MCF 10A (cell line): ENCODE data around the gene GNG7. TPM values are rescaled to one million over a fixed set of nuclear protein-coding genes. Genes with fewer than 3 reads are reported as not detected.
"Not testable (repeated sequence)": the region's sequence is repeated elsewhere in the genome, so short reads cannot be mapped to it uniquely, and the experiment has no call there.

Experiments used
- BruUV-seq: library from RNA; stranded (reverse); fragments of 400-500 nt; replicated peaks from 2 replicates; lab custom pipeline; 2021; lab: Mats Ljungman, UMichigan
- CTCF ChIA-PET: fragments of 300-600 bp; sonication (Branson Sonifier 250); formaldehyde crosslinking; extraction: SDS; loops from one replicate; lab custom pipeline; 2021; ENCODE audit warnings: antibody characterized with exemption, inconsistent platforms; lab: Yijun Ruan, JAX
- POLR2A ChIA-PET: fragments of 300-600, 350-650 bp; sonication (Branson Sonifier 250); formaldehyde crosslinking; extraction: SDS; loops from one replicate; lab custom pipeline; 2020; ENCODE audit warnings: antibody characterized with exemption, inconsistent platforms; lab: Yijun Ruan, JAX
- DNase-seq: peaks from one replicate; pipeline ENCODE4 v3.0.0-alpha.2; 2018; ENCODE audit not compliant: unreplicated experiment
- H3K27ac Mint-ChIP-seq: one replicate; pipeline ENCODE4 v1.8.0; 2022; ENCODE audit warnings: mild to moderate bottlenecking, low read depth, mixed read lengths; ENCODE audit not compliant: unreplicated experiment
- H3K27me3 Mint-ChIP-seq: one replicate; pipeline ENCODE4 v1.8.0; 2022; ENCODE audit warnings: mixed read lengths; ENCODE audit not compliant: insufficient read depth, unreplicated experiment
- H3K36me3 Mint-ChIP-seq: one replicate; pipeline ENCODE4 v1.8.0; 2022; ENCODE audit warnings: mild to moderate bottlenecking, moderate library complexity, mixed read lengths; ENCODE audit not compliant: insufficient read depth, unreplicated experiment
- H3K4me1 Mint-ChIP-seq: one replicate; pipeline ENCODE4 v1.8.0; 2022; ENCODE audit warnings: mixed read lengths; ENCODE audit not compliant: insufficient read depth, unreplicated experiment
- H3K4me3 Mint-ChIP-seq: one replicate; pipeline ENCODE4 v1.8.0; 2022; ENCODE audit warnings: mild to moderate bottlenecking, moderate library complexity, mixed read lengths; ENCODE audit not compliant: unreplicated experiment
- H3K9me3 Mint-ChIP-seq: one replicate; pipeline ENCODE4 v1.8.0; 2022; ENCODE audit warnings: mixed read lengths; ENCODE audit not compliant: unreplicated experiment
- intact Hi-C: fragments of 100-400 bp; cut with micrococcal nuclease; formaldehyde crosslinking; loops from 2 replicates; pipeline ENCODE4 v1.14.1; 2022
- total RNA-seq: library from RNA; stranded (reverse); gene quantifications from 2 replicates; pipeline ENCODE4 v1.2.3, GENCODE V29; 2022
- TF ChIP-seq, protein P1 (sequence below): fragments of 200-600 bp; IDR thresholded peaks from one replicate; pipeline ENCODE4 v1.8.0; 2022; ENCODE audit warnings: antibody characterized with exemption, mild to moderate bottlenecking; ENCODE audit not compliant: unreplicated experiment

Gene GNG7
- total RNA-seq, 1 experiment from 2014 or later = 0.51 TPM

DNA sequence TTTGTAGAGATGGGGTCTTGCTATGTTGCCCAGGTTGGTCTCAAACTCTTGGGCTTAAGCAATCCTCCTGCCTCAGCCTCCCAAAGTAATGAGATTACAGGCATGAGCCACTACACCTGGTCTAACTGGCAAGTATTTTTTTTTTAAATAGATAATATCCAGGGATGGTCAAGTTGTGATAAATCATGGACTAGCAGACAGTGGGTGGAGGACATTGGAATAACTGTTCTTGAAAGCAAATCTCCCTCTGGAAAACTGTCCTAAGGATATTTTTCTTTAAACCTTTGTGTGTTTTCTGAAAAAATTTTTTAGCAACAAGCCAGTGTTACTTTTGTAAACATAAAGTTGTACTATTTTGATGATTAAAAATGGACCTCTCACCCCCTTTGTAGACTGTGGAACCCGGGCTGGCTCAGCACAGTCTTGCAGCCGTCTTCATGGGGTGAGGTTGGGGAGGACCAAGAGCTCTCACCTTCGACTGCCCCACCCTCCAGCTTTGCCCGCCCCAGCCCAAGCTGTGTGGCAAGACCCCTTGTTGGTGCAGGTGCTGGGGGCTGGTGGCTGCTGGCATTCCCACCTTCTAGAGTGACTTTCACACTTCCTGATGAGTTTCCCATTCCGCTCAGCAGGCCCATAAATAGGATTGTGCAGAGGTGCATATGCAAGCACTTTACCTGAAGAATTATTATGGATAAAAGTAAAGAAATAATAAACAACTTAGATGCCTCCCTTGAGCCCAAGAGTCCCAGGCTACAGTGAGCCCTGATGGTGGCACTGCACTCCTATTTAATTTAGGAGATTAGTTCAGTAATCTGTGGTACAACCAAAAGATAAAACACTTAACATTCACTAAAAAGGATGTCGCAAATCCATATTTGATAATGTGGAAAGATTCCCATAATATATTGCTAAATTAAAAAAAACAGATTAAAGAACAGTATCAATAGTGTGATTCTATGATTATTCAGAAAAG, 119.2 kb downstream of the GNG7 start:
- CTCF ChIA-PET = interaction anchor here (0.6 to 5.0 kb wide), 3 partner anchors 53 to 106 kb away, joined by 3 to 36 read pairs (median 3); partner anchors contain the start of gene GADD45B
- POLR2A ChIA-PET = interaction anchor here (0.6 to 1.7 kb wide), 3 partner anchors 32 to 107 kb away, joined by 3 to 5 read pairs (median 3); partner anchors contain the start of gene GADD45B
- Mint-ChIP-seq H3K4me1 (no peaks in the 10 kb centered on the region), H3K4me3 (no peak overlapping the region), H3K9me3 (no peaks in the 10 kb centered on the region), H3K27ac (no peak overlapping the region), H3K36me3 (no peaks in the 10 kb centered on the region), H3K27me3 (no peaks in the 10 kb centered on the region)
- intact Hi-C loops = no loop called here
- no peak for DNase-seq
- no TSS peak for BruUV-seq
- TF ChIP-seq, protein P1, sequence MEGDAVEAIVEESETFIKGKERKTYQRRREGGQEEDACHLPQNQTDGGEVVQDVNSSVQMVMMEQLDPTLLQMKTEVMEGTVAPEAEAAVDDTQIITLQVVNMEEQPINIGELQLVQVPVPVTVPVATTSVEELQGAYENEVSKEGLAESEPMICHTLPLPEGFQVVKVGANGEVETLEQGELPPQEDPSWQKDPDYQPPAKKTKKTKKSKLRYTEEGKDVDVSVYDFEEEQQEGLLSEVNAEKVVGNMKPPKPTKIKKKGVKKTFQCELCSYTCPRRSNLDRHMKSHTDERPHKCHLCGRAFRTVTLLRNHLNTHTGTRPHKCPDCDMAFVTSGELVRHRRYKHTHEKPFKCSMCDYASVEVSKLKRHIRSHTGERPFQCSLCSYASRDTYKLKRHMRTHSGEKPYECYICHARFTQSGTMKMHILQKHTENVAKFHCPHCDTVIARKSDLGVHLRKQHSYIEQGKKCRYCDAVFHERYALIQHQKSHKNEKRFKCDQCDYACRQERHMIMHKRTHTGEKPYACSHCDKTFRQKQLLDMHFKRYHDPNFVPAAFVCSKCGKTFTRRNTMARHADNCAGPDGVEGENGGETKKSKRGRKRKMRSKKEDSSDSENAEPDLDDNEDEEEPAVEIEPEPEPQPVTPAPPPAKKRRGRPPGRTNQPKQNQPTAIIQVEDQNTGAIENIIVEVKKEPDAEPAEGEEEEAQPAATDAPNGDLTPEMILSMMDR = no peak

DNA sequence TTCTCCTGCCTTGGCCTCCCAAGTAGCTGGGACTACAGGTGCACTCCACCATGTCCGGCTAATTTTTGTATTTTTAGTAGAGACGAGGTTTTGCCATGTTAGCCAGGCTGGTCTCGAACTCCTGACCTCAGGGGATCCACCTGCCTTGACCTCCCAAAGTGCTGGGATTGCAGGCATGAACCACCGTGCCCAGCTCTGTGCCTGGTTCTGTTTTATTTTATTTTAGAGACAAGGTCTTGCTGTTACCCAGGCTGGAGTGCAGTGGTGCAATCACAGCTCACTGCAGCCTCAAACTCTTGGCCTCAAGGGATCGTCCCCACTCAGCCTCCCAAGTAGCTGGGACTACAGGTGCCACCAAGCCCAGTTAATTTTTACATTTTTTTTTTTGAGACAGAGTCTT, 122.1 kb downstream of the GNG7 start:
- DNase-seq, intact Hi-C loops, H3K27me3 Mint-ChIP-seq, H3K9me3 Mint-ChIP-seq, BruUV-seq, H3K4me3 Mint-ChIP-seq, H3K4me1 Mint-ChIP-seq, H3K36me3 Mint-ChIP-seq, H3K27ac Mint-ChIP-seq: not testable (repeated sequence)
- POLR2A ChIA-PET = interaction anchor here (0.9 to 4.1 kb wide), 4 partner anchors 21 to 104 kb away, joined by 4 to 136 read pairs (median 12); partner anchors contain the start of gene GADD45B
- CTCF ChIA-PET = interaction anchor here (0.6 to 5.1 kb wide), 10 partner anchors 19 to 346 kb away, joined by 3 to 36 read pairs (median 8); partner anchors contain the start of gene GADD45B

DNA sequence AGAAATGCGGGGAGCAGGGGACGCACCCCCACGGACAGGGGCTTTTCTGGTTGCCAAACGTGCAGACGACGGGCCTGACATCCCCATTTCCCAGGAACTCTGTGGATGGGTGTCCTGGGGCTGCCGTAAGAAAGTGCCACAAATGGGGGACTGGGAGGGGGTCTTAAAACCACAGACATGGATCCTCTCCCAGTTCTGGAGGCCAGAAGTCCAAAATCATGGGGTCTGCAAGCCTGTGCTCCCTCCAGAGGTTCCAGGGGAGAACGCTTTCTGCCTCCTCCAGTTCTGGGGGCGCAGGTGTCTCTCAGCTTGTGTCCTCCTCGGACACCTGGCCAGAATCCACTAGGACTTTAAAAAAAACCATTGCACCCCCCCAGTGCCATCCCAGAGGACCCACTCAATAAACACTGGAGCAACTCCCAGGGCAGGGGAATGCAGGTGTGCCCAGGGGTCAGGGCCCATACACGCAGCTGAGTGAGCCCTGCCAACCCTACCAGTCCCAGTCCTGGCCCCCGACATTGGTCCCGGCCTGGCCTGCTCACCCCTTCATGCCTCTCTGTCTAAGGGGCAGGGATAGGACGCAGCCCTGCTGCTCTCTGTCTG, 122.7 kb downstream of the GNG7 start:
- BruUV-seq = no TSS peak

More for the DNA sequence above, 122.7 kb downstream of the GNG7 start:
- Mint-ChIP-seq H3K36me3 (peaks cover 1% of the 10 kb centered on the region), H3K27ac (peak overlapping the region; percentile 40), H3K4me3 (peak overlapping the region; percentile 67), H3K9me3 (no peaks in the 10 kb centered on the region), H3K4me1 (peaks cover 5% of the 10 kb centered on the region), H3K27me3 (no peaks in the 10 kb centered on the region)
- no peak for DNase-seq
- TF ChIP-seq, protein P1 = no peak
- intact Hi-C loops = loop anchor here (1.0 to 5.0 kb wide), 4 partner anchors 33 to 105 kb away; no protein-coding TSS in a partner anchor
- ChIA-PET CTCF (interaction anchor here (0.6 to 5.1 kb wide), 14 partner anchors 14 to 380 kb away, joined by 3 to 36 read pairs (median 5); partner anchors contain the start of gene GADD45B), POLR2A (interaction anchor here (0.9 to 4.1 kb wide), 12 partner anchors 21 to 204 kb away, joined by 3 to 136 read pairs (median 5); partner anchors contain the start of genes GADD45B and SGTA)
